KOPT-K1 (cell line): ENCODE measurements around the gene PHACTR1.

Source experiments
- H3K27ac ChIP-seq: fragments of 200-600 bp; sonication (generic); 2 replicates; pipeline ENCODE4 v1.5.1; 2016; ENCODE audit warnings: antibody characterized with exemption, mild to moderate bottlenecking, low read depth, low read length; ENCODE audit not compliant: poor library complexity, severe bottlenecking
- H3K36me3 ChIP-seq: fragments of 200-600 bp; sonication (generic); 2 replicates; pipeline ENCODE4 v1.5.1; 2017; ENCODE audit warnings: antibody characterized with exemption, mild to moderate bottlenecking, low read length, moderate library complexity; ENCODE audit not compliant: insufficient read depth
- H3K9me3 ChIP-seq: fragments of 200-600 bp; sonication (generic); 2 replicates; pipeline ENCODE4 v1.5.1; 2017; ENCODE audit warnings: antibody characterized with exemption, low read length, mild to moderate bottlenecking; ENCODE audit not compliant: insufficient read depth, poor library complexity, severe bottlenecking

The PHACTR1 gene

DNA sequence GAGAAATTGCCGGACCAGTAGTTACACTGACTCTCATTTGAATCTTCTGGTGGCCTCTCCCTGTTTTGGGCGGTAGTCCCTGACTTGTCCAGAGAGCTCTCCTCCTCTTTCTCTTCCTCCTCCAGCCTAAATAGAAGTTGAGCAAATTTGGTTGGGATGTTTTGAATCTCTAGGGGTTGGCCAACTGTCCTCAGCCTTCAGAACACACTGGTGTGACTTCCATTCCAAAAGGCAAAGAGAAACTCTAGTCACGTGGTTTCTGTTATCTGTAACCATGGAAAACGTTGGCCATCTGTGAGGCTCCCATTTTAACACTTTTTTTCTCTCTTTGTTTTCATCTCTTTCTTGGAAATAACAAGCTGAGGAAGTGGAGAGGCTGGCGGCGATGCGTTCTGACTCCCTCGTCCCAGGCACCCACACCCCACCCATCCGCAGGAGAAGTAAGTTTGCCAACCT, 336.5 kb downstream of the PHACTR1 start:
- no peaks in the 10 kb centered on the region for H3K9me3 ChIP-seq
- H3K27ac ChIP-seq: no peak overlapping the region
- H3K36me3 ChIP-seq: no peaks in the 10 kb centered on the region

DNA sequence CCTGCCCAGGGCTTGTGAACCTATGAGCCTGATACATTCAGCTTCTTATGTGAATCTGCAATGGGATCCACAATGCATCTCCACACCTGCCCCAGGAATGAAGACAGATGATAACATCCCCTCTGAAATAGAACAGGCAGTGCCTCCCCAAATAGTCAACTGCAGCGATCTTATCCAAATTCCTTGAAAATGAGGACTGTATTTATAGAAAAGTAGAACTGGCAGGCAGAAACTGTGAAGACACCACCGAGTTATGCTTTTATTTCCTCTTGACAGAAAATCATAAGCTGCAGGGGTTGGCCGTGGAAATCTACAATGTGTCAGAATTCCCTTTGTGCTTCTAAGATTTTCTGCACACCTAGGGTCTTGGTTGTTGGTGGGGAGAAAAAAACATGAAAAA, 341.5 kb downstream of the PHACTR1 start:
- Histone ChIP-seq H3K9me3 (no peaks in the 10 kb centered on the region), H3K27ac (no peak overlapping the region), H3K36me3 (no peaks in the 10 kb centered on the region)

DNA sequence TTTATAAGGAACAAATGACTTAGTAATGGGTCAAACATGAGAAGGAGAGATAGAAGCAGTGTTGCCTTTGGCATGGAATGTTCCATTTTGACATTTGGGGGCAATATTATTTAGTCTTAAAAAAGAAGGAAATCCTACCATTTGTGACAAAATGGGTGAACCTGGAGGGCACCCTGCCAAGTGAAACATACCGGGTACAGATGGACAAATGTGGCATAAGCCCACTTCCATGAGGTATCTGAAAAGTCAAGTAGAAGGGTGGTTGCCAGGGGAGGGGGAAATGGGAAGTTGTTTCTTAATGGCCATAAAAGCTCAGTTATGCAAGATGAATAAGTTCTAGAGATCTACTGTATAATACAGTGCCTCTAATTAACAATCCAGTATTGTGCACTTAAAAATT, 342.5 kb downstream of the PHACTR1 start:
- Histone ChIP-seq H3K27ac (no peak overlapping the region), H3K36me3 (no peaks in the 10 kb centered on the region), H3K9me3 (no peaks in the 10 kb centered on the region)

DNA sequence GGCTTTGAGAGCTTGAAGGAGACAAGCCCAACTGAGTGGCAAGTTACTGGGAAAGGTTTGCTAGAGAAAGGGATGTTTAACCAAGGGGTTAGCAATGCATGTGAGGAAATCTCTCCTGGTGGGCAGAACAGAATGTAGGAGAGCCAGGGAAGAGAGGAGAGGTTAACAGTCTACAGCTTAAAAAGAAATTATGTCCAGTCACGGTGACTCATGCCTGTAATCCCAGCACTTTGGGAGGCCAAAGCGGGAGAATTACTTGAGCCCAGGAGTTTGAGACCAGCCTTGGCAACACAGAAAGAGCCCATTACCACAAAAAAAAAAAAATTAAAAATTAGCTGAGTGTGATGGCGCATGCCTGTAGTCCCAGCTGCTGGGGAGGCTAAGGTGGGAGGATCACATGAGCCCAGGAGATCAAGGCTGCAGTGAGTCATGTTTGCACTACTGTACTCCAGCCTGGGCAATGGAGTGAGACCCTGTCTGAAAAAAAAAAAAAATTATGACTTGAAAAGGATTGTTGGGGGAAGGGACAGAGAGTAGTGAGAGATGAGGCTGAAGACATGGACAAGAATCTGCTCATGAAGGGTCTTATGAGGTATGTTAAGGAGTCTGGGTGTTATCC, 346.8 kb downstream of the PHACTR1 start:
- no peaks in the 10 kb centered on the region for H3K36me3 ChIP-seq
- H3K27ac ChIP-seq: no peak overlapping the region

DNA sequence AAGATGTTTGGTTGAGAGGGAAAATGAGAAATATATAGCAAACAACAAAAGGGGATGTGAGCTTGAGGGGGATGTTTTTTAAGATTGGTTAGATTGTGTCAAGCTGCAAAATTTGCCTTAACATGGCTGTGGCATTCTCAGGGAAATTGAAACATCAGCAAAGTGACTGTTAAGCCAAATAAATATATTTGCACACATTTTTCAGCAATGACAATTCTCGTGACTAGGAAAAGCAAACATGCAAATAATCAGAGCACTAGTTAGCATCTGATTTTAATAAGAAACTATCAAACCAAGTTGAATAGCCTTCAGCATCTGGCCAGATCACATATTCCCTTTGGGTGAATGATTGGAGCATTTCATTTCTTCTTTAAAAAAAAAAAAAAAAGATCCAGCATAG, 349.0 kb downstream of the PHACTR1 start:
- no peaks in the 10 kb centered on the region for H3K9me3 ChIP-seq
- H3K36me3 ChIP-seq: no peaks in the 10 kb centered on the region
- no peak overlapping the region for H3K27ac ChIP-seq

More for the DNA sequence above, 346.8 kb downstream of the PHACTR1 start:
- no peaks in the 10 kb centered on the region for H3K9me3 ChIP-seq

DNA sequence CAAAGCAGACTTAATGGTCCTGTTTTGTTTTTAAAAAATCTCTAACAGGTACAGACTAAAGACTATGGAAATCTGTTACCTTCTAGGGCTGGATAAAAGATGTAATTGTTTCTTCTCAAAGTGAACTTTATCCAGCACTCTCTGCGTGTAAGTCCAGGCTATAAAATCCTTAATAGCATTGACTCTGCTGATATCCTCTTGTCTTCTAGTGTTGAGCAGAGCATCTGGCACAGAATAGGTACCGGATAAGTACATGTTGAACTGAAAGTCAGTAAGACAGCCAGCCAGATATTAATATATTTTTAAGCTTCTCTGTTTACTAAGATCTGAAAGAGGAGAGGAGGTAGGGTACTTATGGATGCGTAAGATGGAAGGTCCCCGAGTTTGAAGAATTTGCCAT, 349.5 kb downstream of the PHACTR1 start:
- no peak overlapping the region for H3K27ac ChIP-seq
- no peaks in the 10 kb centered on the region for H3K36me3 ChIP-seq
- H3K9me3 ChIP-seq: no peaks in the 10 kb centered on the region

DNA sequence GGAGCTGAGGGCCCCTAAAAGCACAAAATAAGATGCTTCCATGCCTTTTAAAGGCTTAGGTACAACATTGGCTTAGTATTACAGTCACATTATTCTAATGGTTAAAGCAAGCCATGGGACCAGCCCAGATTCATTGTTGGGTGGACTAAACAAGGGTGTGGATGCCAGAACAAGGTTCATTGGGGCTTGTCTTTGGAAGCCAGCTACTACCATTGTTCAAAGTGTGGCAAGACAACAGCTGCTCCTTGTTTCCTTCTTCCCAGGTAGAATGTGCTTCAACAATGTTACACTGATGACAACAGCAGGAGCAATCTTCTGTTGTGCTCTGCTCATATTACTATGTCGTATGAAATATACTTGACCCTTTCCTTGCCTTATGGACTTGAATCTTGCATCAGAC, 350.3 kb downstream of the PHACTR1 start:
- no peak overlapping the region for H3K27ac ChIP-seq
- H3K36me3 ChIP-seq: no peaks in the 10 kb centered on the region
- H3K9me3 ChIP-seq: no peaks in the 10 kb centered on the region

DNA sequence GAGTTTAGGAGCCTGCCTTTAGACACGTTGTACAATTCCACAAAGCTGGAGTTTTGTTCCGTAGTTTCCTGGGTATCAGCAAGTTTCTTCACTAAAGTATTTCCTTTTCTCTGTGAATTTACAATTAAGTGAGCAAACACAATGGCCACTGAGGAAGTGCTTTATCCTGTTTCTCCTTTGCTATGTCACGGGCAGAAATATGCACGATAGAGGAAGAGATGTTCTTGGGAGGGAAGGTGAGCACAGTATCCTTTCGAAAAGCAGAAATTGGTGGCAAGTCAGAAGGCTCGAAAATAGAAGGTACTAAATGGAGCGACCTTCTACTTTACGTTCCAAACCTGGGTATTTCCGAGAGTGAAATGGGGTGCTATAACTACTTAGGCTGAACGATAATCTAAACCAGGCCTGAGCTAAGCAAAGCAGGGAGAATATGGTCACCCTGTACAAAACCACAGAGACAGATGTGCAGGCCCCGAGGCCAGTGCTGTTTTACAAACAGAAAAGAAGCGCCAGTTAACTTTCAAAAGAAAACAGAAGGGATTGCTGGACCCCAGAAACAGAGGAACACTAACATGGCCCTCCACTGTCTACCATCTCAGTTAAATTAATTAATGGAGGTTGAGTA, 352.1 kb downstream of the PHACTR1 start:
- Histone ChIP-seq H3K36me3 (no peaks in the 10 kb centered on the region), H3K9me3 (no peaks in the 10 kb centered on the region), H3K27ac (no peak overlapping the region)

DNA sequence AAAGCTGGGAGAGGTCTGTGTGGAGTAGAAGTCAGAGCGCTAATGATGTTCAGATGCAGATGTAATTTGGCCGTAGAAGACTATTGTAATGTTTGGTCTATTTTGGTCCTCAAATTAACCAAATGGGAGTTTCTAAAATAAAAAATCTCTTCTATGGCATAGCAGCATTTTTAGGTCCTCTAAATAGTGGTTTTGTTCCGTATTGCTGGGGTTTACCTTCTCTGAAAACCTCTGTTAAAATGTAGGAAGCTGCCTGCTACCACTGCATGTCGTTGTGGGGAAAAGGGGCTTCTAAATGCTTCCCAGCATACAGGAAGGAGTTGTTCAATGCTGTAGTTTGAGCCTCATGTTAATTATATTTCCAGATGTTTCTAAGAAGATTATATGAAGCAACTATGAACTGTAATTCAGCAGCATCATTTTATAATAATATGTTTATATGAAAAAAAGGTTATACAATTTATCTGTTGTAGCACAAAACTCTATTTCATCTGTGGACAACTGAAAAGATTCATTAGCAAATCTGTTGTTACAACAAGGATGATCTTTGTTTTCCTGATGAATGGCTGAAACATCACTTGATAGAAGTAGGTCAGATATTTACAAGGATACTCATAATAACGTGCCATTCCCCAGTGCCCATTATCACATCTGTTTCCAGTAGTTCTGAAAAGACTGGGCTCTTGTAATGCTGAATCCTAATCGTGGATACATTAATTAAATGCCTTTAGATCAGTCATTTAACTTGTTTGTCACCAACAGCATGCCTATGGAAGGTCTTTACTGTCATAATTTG, 355.2 kb downstream of the PHACTR1 start:
- Histone ChIP-seq H3K27ac (no peak overlapping the region), H3K36me3 (no peaks in the 10 kb centered on the region)

DNA sequence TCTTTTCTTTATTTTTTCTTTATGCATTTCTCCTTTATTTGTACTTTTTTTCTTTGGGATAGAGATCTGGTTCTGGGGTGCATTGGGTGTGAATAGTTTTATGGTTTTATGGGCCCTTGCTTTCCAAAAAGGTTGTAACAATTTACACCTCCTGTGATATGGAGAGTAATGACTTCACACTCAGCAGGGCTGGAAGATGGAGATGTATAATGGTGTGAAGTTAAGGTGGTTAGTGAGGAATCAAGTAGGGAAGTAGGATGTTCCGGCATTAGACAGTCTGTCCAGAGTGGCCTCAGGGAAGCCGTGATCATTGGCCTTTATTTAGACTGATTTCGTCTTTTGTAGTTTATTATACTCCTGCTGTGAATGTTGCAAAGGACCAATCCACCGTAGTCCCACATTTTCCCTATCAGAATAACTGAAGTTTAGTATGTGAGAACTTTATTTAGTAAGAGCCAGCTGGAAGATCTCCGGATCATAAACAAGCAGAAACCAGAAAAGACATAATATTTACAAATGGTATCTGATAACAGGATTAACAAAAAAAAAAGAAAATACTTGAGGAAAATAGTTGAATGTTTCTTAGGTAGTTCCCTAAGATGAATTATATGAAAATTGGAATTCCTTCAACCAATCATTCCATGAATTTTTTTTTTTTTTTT, 356.2 kb downstream of the PHACTR1 start:
- Histone ChIP-seq H3K36me3 (no peaks in the 10 kb centered on the region), H3K27ac (no peak overlapping the region), H3K9me3 (no peaks in the 10 kb centered on the region)

More for the DNA sequence above, 355.2 kb downstream of the PHACTR1 start:
- H3K9me3 ChIP-seq: no peaks in the 10 kb centered on the region

DNA sequence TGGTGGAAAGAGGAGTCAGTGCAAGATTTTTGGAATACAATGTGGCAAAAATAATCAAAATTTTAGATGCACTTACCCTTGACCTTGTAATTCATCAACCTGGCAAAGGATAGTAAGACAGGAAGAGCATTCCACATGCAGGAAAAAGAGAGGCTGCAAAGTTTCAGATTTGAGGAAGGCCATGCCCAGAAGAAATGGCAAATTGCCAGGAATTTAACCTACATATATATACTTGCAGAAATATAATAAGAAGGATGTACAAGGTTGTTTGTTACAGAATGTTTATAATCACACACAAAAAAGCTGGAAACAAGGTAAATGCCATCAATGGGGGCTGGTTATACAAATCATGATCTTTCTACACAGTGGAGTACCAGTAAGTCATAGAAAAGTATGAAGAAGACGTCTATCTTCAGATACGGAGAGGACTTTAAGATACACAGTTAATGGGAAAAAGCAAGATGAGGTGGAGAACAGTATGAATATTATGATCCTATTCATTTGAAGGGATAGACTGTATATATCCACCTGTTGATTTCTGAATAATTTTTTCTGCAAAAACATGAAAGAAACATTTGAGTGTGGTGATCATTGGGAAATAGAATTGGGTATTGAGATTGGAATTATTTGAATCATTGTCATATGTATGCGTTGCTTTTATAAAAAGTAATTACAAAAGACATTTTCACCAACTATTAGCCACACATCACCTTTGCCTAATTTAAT, 358.0 kb downstream of the PHACTR1 start:
- no peaks in the 10 kb centered on the region for H3K36me3 ChIP-seq
- no peaks in the 10 kb centered on the region for H3K9me3 ChIP-seq
- H3K27ac ChIP-seq: no peak overlapping the region

DNA sequence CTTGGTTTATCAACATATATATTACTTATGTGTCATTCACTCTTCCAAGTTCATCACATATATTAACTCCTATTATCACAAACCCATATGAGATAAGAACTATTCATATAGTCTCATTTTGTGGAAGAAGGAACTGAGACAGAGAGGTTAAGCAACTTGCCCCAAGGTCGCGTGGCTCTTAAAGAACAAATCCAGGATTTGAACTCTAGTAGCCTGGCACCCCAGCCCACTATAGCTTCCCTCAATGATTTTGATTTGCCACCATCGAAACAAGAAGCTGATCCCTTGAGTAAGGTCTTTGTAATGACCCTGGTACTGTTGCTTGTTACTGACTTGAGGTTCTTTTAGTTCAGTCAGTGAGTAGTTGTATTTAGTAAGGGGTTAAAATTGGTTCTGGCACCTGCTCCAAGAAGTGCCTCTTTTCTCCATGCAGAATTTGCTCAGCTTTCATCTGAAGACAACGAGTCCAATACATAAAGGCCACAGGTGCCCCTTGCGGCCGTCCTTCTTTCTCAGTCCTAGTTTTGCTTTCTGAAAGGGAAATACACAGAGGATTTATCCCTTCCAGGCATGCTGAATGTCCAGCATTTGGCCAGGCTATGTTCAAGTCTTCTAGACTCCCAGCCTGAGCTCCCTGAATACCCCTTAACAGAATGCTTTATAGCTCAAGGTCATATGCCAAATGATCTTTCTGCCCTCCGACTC, 358.7 kb downstream of the PHACTR1 start:
- no peaks in the 10 kb centered on the region for H3K36me3 ChIP-seq
- no peaks in the 10 kb centered on the region for H3K9me3 ChIP-seq
- no peak overlapping the region for H3K27ac ChIP-seq

DNA sequence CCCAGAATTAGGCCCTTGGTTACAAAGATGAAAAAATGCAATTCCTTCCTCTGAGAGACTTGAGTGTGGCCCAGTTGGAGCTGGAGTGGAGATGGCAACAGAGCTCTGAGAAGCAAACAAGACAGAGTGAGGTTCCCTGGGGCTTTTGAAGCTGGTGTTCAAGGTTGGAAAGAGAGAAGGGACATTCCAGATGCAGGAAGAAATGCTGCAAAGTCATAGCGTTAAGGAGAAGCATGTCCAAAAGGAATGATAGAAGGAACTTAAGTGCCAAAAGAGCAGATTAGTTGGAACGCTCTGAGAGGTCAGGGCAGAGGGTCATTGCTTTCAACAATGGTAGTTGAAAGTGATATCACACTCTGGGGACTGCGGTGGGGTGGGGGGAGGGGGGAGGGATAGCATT, 360.0 kb downstream of the PHACTR1 start:
- no peaks in the 10 kb centered on the region for H3K9me3 ChIP-seq
- no peaks in the 10 kb centered on the region for H3K36me3 ChIP-seq
- H3K27ac ChIP-seq: no peak overlapping the region

DNA sequence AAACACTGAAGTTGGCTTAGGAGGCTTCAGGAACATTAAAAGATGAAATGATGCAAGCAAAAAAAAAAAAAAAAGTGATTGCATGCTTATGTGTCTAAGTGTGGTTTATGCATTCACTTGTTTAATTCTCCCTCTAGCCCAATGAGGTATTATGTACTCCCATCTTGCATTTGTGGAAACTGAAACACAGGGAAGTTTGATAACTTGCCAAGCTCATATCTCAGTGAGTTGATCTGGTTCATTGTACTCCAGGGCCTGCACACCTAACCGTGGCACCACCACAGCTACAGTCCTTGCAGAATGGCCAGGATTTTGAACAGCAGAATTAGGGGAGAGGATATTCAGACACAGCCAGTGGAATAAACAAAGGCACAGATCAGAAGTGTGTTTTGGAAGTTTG, 360.6 kb downstream of the PHACTR1 start:
- H3K27ac ChIP-seq: no peak overlapping the region

More for the DNA sequence above, 360.6 kb downstream of the PHACTR1 start:
- H3K36me3 ChIP-seq: no peaks in the 10 kb centered on the region
- no peaks in the 10 kb centered on the region for H3K9me3 ChIP-seq
